ENCODE measurements around the gene RNU5B-1. TPM values are rescaled to one million over a fixed set of nuclear protein-coding genes. Genes with fewer than 3 reads are reported as not detected.

Gene RNU5B-1
- polyA plus RNA-seq, 4 donors, result not detected

GRCh38 chr15:65285291-65286068, 19.0 kb upstream of the RNU5B-1 start:
- no peak for FAIRE-seq

GRCh38 chr15:65286069-65286703, 18.3 kb upstream of the RNU5B-1 start:
- H3K4me3 ChIP-seq (ENCODE audit: low read depth in 1 of 3, low read length in 3 of 3), result peak overlapping the region; percentile 74 to 88 (median 85)
- no peaks in the 10 kb centered on the region for H3K9me3 ChIP-seq (ENCODE audit: control insufficient read depth in 2 of 2, insufficient read depth in 1 of 2, low read depth in 1 of 2, low read length in 1 of 2)
- no peaks in the 10 kb centered on the region for H3K27me3 ChIP-seq (ENCODE audit: control insufficient read depth in 3 of 3, insufficient read depth in 3 of 3, low read length in 3 of 3)
- FAIRE-seq (no peak), DNase-seq (peak; percentile 72 to 84)
- H3K4me1 ChIP-seq (ENCODE audit: control insufficient read depth in 3 of 3, insufficient read depth in 2 of 3, low read depth in 1 of 3, low read length in 2 of 3), result peaks cover 0 to 14% (median 0%) of the 10 kb centered on the region in 3 donors
- peaks cover 0 to 16% (median 0%) of the 10 kb centered on the region in 3 donors for H3K36me3 ChIP-seq (ENCODE audit: control insufficient read depth in 3 of 3, insufficient read depth in 2 of 3, low read depth in 1 of 3, low read length in 3 of 3)
- H3K27ac ChIP-seq (ENCODE audit: low read depth in 1 of 3, low read length in 2 of 3), result peak overlapping the region; percentile 87 to 94 (median 91)
- WGBS, 3 donors, result 0 to 1% (median 1%) methylated on average over 35 to 52 of the region's 52 CpGs

More at GRCh38 chr15:65285291-65286068, 19.0 kb upstream of the RNU5B-1 start:
- DNase-seq, result no peak
- peaks cover 0 to 16% (median 0%) of the 10 kb centered on the region in 3 donors for H3K36me3 ChIP-seq (ENCODE audit: control insufficient read depth in 3 of 3, insufficient read depth in 2 of 3, low read depth in 1 of 3, low read length in 3 of 3)
- no peaks in the 10 kb centered on the region for H3K9me3 ChIP-seq (ENCODE audit: control insufficient read depth in 2 of 2, insufficient read depth in 1 of 2, low read depth in 1 of 2, low read length in 1 of 2)
- no peaks in the 10 kb centered on the region for H3K27me3 ChIP-seq (ENCODE audit: control insufficient read depth in 3 of 3, insufficient read depth in 3 of 3, low read length in 3 of 3)
- peaks cover 0 to 14% (median 0%) of the 10 kb centered on the region in 3 donors for H3K4me1 ChIP-seq (ENCODE audit: control insufficient read depth in 3 of 3, insufficient read depth in 2 of 3, low read depth in 1 of 3, low read length in 2 of 3)
- peak overlapping the region; percentile 74 to 88 (median 85) for H3K4me3 ChIP-seq (ENCODE audit: low read depth in 1 of 3, low read length in 3 of 3)
- 72 to 73% (median 72%) methylated on average over 10 of the region's 10 CpGs for whole genome bisulfite sequencing, 3 donors
- H3K27ac ChIP-seq (ENCODE audit: low read depth in 1 of 3, low read length in 2 of 3), result peak overlapping the region; percentile 87 to 94 (median 91)

GRCh38 chr15:65286704-65287519, 17.6 kb upstream of the RNU5B-1 start, which contains the start of gene PARP16:
TSS of gene PARP16 (minus strand) at chr15:65286883. CDS start at chr15:65286426, 457 bp downstream.
- peak within 1 kb of the TSS; percentile 74 to 88 (median 85) for H3K4me3 ChIP-seq (ENCODE audit: low read depth in 1 of 3, low read length in 3 of 3)
- no peaks in the 10 kb centered on the region for H3K9me3 ChIP-seq (ENCODE audit: control insufficient read depth in 2 of 2, insufficient read depth in 1 of 2, low read depth in 1 of 2, low read length in 1 of 2)
- DNase-seq, result peak; percentile 90 to 96
- peaks cover 0 to 14% (median 0%) of the 10 kb centered on the region in 3 donors for H3K4me1 ChIP-seq (ENCODE audit: control insufficient read depth in 3 of 3, insufficient read depth in 2 of 3, low read depth in 1 of 3, low read length in 2 of 3)
- FAIRE-seq, result no peak
- 2 to 4% (median 4%) methylated on average over 24 to 62 of the region's 62 CpGs for WGBS, 3 donors
- no peaks in the 10 kb centered on the region for H3K27me3 ChIP-seq (ENCODE audit: control insufficient read depth in 3 of 3, insufficient read depth in 3 of 3, low read length in 3 of 3)
- H3K36me3 ChIP-seq (ENCODE audit: control insufficient read depth in 3 of 3, insufficient read depth in 2 of 3, low read depth in 1 of 3, low read length in 3 of 3), result peaks cover 0 to 16% (median 0%) of the 10 kb centered on the region in 3 donors
- peak within 1 kb of the TSS; percentile 87 to 94 (median 91) for H3K27ac ChIP-seq (ENCODE audit: low read depth in 1 of 3, low read length in 2 of 3)

- Histone ChIP-seq H3K4me3 (ENCODE audit: low read depth in 1 of 3, low read length in 3 of 3) (no peak overlapping the region), H3K9me3 (ENCODE audit: control insufficient read depth in 2 of 2, insufficient read depth in 1 of 2, low read depth in 1 of 2, low read length in 1 of 2) (no peaks in the 10 kb centered on the region), H3K36me3 (ENCODE audit: control insufficient read depth in 3 of 3, insufficient read depth in 2 of 3, low read depth in 1 of 3, low read length in 3 of 3) (peaks cover 0 to 11% (median 0%) of the 10 kb centered on the region in 3 donors), H3K4me1 (ENCODE audit: control insufficient read depth in 3 of 3, insufficient read depth in 2 of 3, low read depth in 1 of 3, low read length in 2 of 3) (peaks cover 0 to 14% (median 0%) of the 10 kb centered on the region in 3 donors), H3K27me3 (ENCODE audit: control insufficient read depth in 3 of 3, insufficient read depth in 3 of 3, low read length in 3 of 3) (no peaks in the 10 kb centered on the region), H3K27ac (ENCODE audit: low read depth in 1 of 3, low read length in 2 of 3) (peak overlapping the region in 2 of 3 donors; percentile 69 to 87)
- no peak for FAIRE-seq
- WGBS, 3 donors, result 89 to 93% (median 90%) methylated on average over 3 of the region's 3 CpGs
- DNase-seq, result no peak
These were observed 17.0 kb upstream of the RNU5B-1 start for GRCh38 chr15:65287520-65287855.

- DNase-seq (no peak), FAIRE-seq (no peak)
- Histone ChIP-seq H3K4me3 (ENCODE audit: low read depth in 1 of 3, low read length in 3 of 3) (no peak overlapping the region), H3K4me1 (ENCODE audit: control insufficient read depth in 3 of 3, insufficient read depth in 2 of 3, low read depth in 1 of 3, low read length in 2 of 3) (peaks cover 0 to 14% (median 0%) of the 10 kb centered on the region in 3 donors), H3K9me3 (ENCODE audit: control insufficient read depth in 2 of 2, insufficient read depth in 1 of 2, low read depth in 1 of 2, low read length in 1 of 2) (no peaks in the 10 kb centered on the region), H3K36me3 (ENCODE audit: control insufficient read depth in 3 of 3, insufficient read depth in 2 of 3, low read depth in 1 of 3, low read length in 3 of 3) (no peaks in the 10 kb centered on the region), H3K27me3 (ENCODE audit: control insufficient read depth in 3 of 3, insufficient read depth in 3 of 3, low read length in 3 of 3) (no peaks in the 10 kb centered on the region), H3K27ac (ENCODE audit: low read depth in 1 of 3, low read length in 2 of 3) (no peak overlapping the region)
- 70 to 82% (median 77%) methylated on average over 7 of the region's 7 CpGs for WGBS, 3 donors
These were observed 15.1 kb upstream of the RNU5B-1 start for GRCh38 chr15:65289261-65289854.

DNA sequence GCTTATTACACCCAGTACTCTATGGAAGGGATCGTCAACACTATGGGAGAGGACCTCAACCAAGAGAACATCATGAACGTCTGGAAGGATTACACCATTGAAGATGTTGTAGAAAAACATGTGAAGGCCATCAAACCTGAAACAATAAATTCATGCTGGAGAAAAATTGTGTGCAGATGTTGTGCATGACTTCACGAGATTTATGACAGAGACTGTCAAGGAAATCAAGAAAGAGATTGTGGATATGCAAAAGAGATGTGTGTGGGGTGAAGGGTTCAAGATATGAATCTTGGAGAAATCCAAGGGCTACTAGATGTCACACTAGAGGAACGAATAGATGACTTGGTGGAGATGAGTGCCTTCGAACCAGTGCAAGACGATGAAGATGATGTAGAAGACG, 14.2 kb upstream of the RNU5B-1 start:
- H3K27ac ChIP-seq (ENCODE audit: low read depth in 1 of 3, low read length in 2 of 3), result no peak overlapping the region
- no peak for FAIRE-seq
- no peak overlapping the region for H3K4me3 ChIP-seq (ENCODE audit: low read depth in 1 of 3, low read length in 3 of 3)
- no peaks in the 10 kb centered on the region for H3K9me3 ChIP-seq (ENCODE audit: control insufficient read depth in 2 of 2, insufficient read depth in 1 of 2, low read depth in 1 of 2, low read length in 1 of 2)
- peaks cover 0 to 13% (median 0%) of the 10 kb centered on the region in 3 donors for H3K4me1 ChIP-seq (ENCODE audit: control insufficient read depth in 3 of 3, insufficient read depth in 2 of 3, low read depth in 1 of 3, low read length in 2 of 3)
- no peaks in the 10 kb centered on the region for H3K36me3 ChIP-seq (ENCODE audit: control insufficient read depth in 3 of 3, insufficient read depth in 2 of 3, low read depth in 1 of 3, low read length in 3 of 3)
- WGBS, 3 donors, result 87 to 91% (median 88%) methylated on average over 7 of the region's 7 CpGs
- no peaks in the 10 kb centered on the region for H3K27me3 ChIP-seq (ENCODE audit: control insufficient read depth in 3 of 3, insufficient read depth in 3 of 3, low read length in 3 of 3)
- no peak for DNase-seq

- Histone ChIP-seq H3K4me3 (ENCODE audit: low read depth in 1 of 3, low read length in 3 of 3) (no peak overlapping the region), H3K27me3 (ENCODE audit: control insufficient read depth in 3 of 3, insufficient read depth in 3 of 3, low read length in 3 of 3) (no peaks in the 10 kb centered on the region), H3K9me3 (ENCODE audit: control insufficient read depth in 2 of 2, insufficient read depth in 1 of 2, low read depth in 1 of 2, low read length in 1 of 2) (no peaks in the 10 kb centered on the region), H3K4me1 (ENCODE audit: control insufficient read depth in 3 of 3, insufficient read depth in 2 of 3, low read depth in 1 of 3, low read length in 2 of 3) (peaks cover 0 to 3% (median 0%) of the 10 kb centered on the region in 3 donors), H3K36me3 (ENCODE audit: control insufficient read depth in 3 of 3, insufficient read depth in 2 of 3, low read depth in 1 of 3, low read length in 3 of 3) (no peaks in the 10 kb centered on the region), H3K27ac (ENCODE audit: low read depth in 1 of 3, low read length in 2 of 3) (no peak overlapping the region)
- FAIRE-seq, result no peak
- 78 to 82% (median 81%) methylated on average over 1 of the region's 1 CpG for WGBS, 3 donors
- no peak for DNase-seq
These were observed 11.4 kb upstream of the RNU5B-1 start for GRCh38 chr15:65292938-65293518.
